ENCODE measurements around the gene AIMP1.

Gene AIMP1

GRCh38 chr4:106365613-106366012, 49.3 kb downstream of the AIMP1 start:
- no peak for TF ChIP-seq EZH2phosphoT487 (IDR thresholded peaks at IDR 0.05; ENCODE audit: borderline replicate concordance, low read length)
- Histone ChIP-seq H3K4me3 (ENCODE audit: low read length) (no peak overlapping the region), H3K27me3 (ENCODE audit: control insufficient read depth, low read length) (no peaks in the 10 kb centered on the region; the same call in 1 of the 2 replicates), H3K9me2 (replicated peaks; ENCODE audit: control insufficient read depth, low read length) (no peaks in the 10 kb centered on the region), H3K9me3 (ENCODE audit: control insufficient read depth, insufficient read depth, low read length) (no peaks in the 10 kb centered on the region), H3K4me2 (ENCODE audit: low read length) (no peak overlapping the region), H3K27ac (ENCODE audit: low read depth, low read length) (no peak overlapping the region), H3F3A (ENCODE audit: control insufficient read depth, insufficient read depth) (no peaks in the 10 kb centered on the region; the same call in 1 of the 2 replicates), H3K4me1 (ENCODE audit: control insufficient read depth, low read length) (peaks cover 6% of the 10 kb centered on the region), H4K20me1 (ENCODE audit: control insufficient read depth, insufficient read depth, low read depth, low read length) (no peaks in the 10 kb centered on the region), H3K36me3 (ENCODE audit: control insufficient read depth, low read length) (no peaks in the 10 kb centered on the region), H3K79me2 (ENCODE audit: control insufficient read depth, low read length) (no peaks in the 10 kb centered on the region)

GRCh38 chr4:106366026-106366425, 49.7 kb downstream of the AIMP1 start:
- TF ChIP-seq EZH2phosphoT487 (IDR thresholded peaks at IDR 0.05; ENCODE audit: borderline replicate concordance, low read length) (no peak), CTCF (IDR thresholded peaks at IDR 0.05; ENCODE audit: low read depth, low read length, poor library complexity, severe bottlenecking) (no peak)
- Histone ChIP-seq H3F3A (ENCODE audit: control insufficient read depth, insufficient read depth) (no peaks in the 10 kb centered on the region; the same call in 1 of the 2 replicates), H3K9me3 (ENCODE audit: control insufficient read depth, insufficient read depth, low read length) (no peaks in the 10 kb centered on the region), H3K36me3 (ENCODE audit: control insufficient read depth, low read length) (no peaks in the 10 kb centered on the region), H3K4me1 (ENCODE audit: control insufficient read depth, low read length) (peaks cover 6% of the 10 kb centered on the region), H4K20me1 (ENCODE audit: control insufficient read depth, insufficient read depth, low read depth, low read length) (no peaks in the 10 kb centered on the region), H3K9me2 (replicated peaks; ENCODE audit: control insufficient read depth, low read length) (no peaks in the 10 kb centered on the region), H3K27ac (ENCODE audit: low read depth, low read length) (no peak overlapping the region), H3K4me3 (ENCODE audit: low read length) (no peak overlapping the region), H3K27me3 (ENCODE audit: control insufficient read depth, low read length) (no peaks in the 10 kb centered on the region; the same call in 1 of the 2 replicates), H3K4me2 (ENCODE audit: low read length) (no peak overlapping the region), H3K79me2 (ENCODE audit: control insufficient read depth, low read length) (no peaks in the 10 kb centered on the region)

- H3K9me2 ChIP-seq (replicated peaks; ENCODE audit: control insufficient read depth, low read length): no peaks in the 10 kb centered on the region
- no peaks in the 10 kb centered on the region for H4K20me1 ChIP-seq (ENCODE audit: control insufficient read depth, insufficient read depth, low read depth, low read length)
- H3K9me3 ChIP-seq (ENCODE audit: control insufficient read depth, insufficient read depth, low read length): no peaks in the 10 kb centered on the region
- H3K27ac ChIP-seq (ENCODE audit: low read depth, low read length): no peak overlapping the region
- no peaks in the 10 kb centered on the region for H3K36me3 ChIP-seq (ENCODE audit: control insufficient read depth, low read length)
- no peak overlapping the region for H3K4me2 ChIP-seq (ENCODE audit: low read length)
- TF ChIP-seq EZH2phosphoT487 (IDR thresholded peaks at IDR 0.05; ENCODE audit: borderline replicate concordance, low read length) (no peak), CTCF (IDR thresholded peaks at IDR 0.05; ENCODE audit: low read depth, low read length, poor library complexity, severe bottlenecking) (no peak)
- peaks cover 6% of the 10 kb centered on the region for H3K4me1 ChIP-seq (ENCODE audit: control insufficient read depth, low read length)
- H3K4me3 ChIP-seq (ENCODE audit: low read length): no peak overlapping the region
- H3F3A ChIP-seq (ENCODE audit: control insufficient read depth, insufficient read depth): no peaks in the 10 kb centered on the region; the same call in 1 of the 2 replicates
- no peaks in the 10 kb centered on the region; the same call in 1 of the 2 replicates for H3K27me3 ChIP-seq (ENCODE audit: control insufficient read depth, low read length)
- H3K79me2 ChIP-seq (ENCODE audit: control insufficient read depth, low read length): no peaks in the 10 kb centered on the region
Observed at GRCh38 chr4:106367072-106367471, 50.7 kb downstream of the AIMP1 start.

- no peaks in the 10 kb centered on the region for H3K36me3 ChIP-seq (ENCODE audit: control insufficient read depth, low read length)
- TF ChIP-seq EZH2phosphoT487 (IDR thresholded peaks at IDR 0.05; ENCODE audit: borderline replicate concordance, low read length) (no peak), CTCF (IDR thresholded peaks at IDR 0.05; ENCODE audit: low read depth, low read length, poor library complexity, severe bottlenecking) (no peak)
- peak within 1 kb of the TSS; percentile 54 for H3K4me2 ChIP-seq (ENCODE audit: low read length)
- H3K9me3 ChIP-seq (ENCODE audit: control insufficient read depth, insufficient read depth, low read length): no peaks in the 10 kb centered on the region
- peaks cover 6% of the 10 kb centered on the region for H3K4me1 ChIP-seq (ENCODE audit: control insufficient read depth, low read length)
- H3K9me2 ChIP-seq (replicated peaks; ENCODE audit: control insufficient read depth, low read length): no peaks in the 10 kb centered on the region
- no peaks in the 10 kb centered on the region for H4K20me1 ChIP-seq (ENCODE audit: control insufficient read depth, insufficient read depth, low read depth, low read length)
- no peak within 1 kb of the TSS for H3K27ac ChIP-seq (ENCODE audit: low read depth, low read length)
- no peaks in the 10 kb centered on the region for H3K79me2 ChIP-seq (ENCODE audit: control insufficient read depth, low read length)
- H3K4me3 ChIP-seq (ENCODE audit: low read length): no peak within 1 kb of the TSS
- H3F3A ChIP-seq (ENCODE audit: control insufficient read depth, insufficient read depth): no peaks in the 10 kb centered on the region; the same call in 1 of the 2 replicates
- no peaks in the 10 kb centered on the region for H3K27me3 ChIP-seq (ENCODE audit: control insufficient read depth, low read length)
Observed at GRCh38 chr4:106368678-106369077, 52.3 kb downstream of the AIMP1 start, which contains the start of gene GIMD1. Gene GIMD1 (minus strand): TSS chr4:106368778. CDS start chr4:106367435, 1,343 bp downstream.

All from DOHH2 (cell line).